SJSA1 (cell line): Measurements from ENCODE around the gene DLG2. TPM values are rescaled to one million over a fixed set of nuclear protein-coding genes. Genes with fewer than 3 reads are reported as not detected.

ENCODE experiments used
- DNase-seq, 2 experiments: peaks; one replicate each; pipeline ENCODE4 v3.0.0-alpha.2; 2015 to 2020; ENCODE audit warnings: low spot score in 2 of 2, low read depth in 1 of 2
- H3K27ac ChIP-seq: fragments of 250-450 bp; sonication (Bioruptor Pico); 2 replicates; pipeline ENCODE4 v1.5.1; 2020; ENCODE audit warnings: mild to moderate bottlenecking, moderate library complexity
- H3K27me3 ChIP-seq: fragments of 250-450 bp; sonication (Bioruptor Pico); replicated peaks from 2 replicates; pipeline ENCODE4 v1.5.1; 2020; ENCODE audit warnings: mild to moderate bottlenecking, moderate library complexity
- H3K36me3 ChIP-seq: fragments of 250-450 bp; sonication (Bioruptor Pico); 2 replicates; pipeline ENCODE4 v1.5.1; 2020; ENCODE audit warnings: mild to moderate bottlenecking
- H3K4me1 ChIP-seq: fragments of 250-450 bp; sonication (Bioruptor Pico); replicated peaks from 2 replicates; pipeline ENCODE4 v1.6.1; 2021; ENCODE audit warnings: mild to moderate bottlenecking
- H3K4me3 ChIP-seq: fragments of 250-450 bp; sonication (Bioruptor Pico); 2 replicates; pipeline ENCODE4 v1.5.1; 2020; ENCODE audit warnings: mild to moderate bottlenecking
- H3K9me3 ChIP-seq: fragments of 250-450 bp; sonication (Bioruptor Pico); replicated peaks from 2 replicates; pipeline ENCODE4 v1.5.1; 2020; ENCODE audit warnings: mild to moderate bottlenecking
- total RNA-seq: library from RNA; depleted of rRNA; stranded (reverse); fragments of >200 nt; shearing (Covaris generic); gene quantifications from 2 replicates; pipeline ENCODE4 v1.2.3, GENCODE V29; 2014

Gene DLG2
- total RNA-seq, 1 experiment from 2014 or later, result 0.13 TPM

GRCh38 chr11:83927422-83927821 lies 1699.7 kb downstream of the DLG2 start:
- Histone ChIP-seq H3K36me3 (no peaks in the 10 kb centered on the region), H3K9me3 (no peaks in the 10 kb centered on the region), H3K27ac (no peak overlapping the region), H3K27me3 (no peaks in the 10 kb centered on the region), H3K4me1 (no peaks in the 10 kb centered on the region), H3K4me3 (no peak overlapping the region)
- DNase-seq, result no peak

GRCh38 chr11:83924795-83925542 lies 1702.2 kb downstream of the DLG2 start:
- no peak overlapping the region for H3K4me3 ChIP-seq
- no peaks in the 10 kb centered on the region for H3K27me3 ChIP-seq
- no peak overlapping the region for H3K27ac ChIP-seq
- H3K9me3 ChIP-seq, result no peaks in the 10 kb centered on the region
- H3K4me1 ChIP-seq, result no peaks in the 10 kb centered on the region
- DNase-seq, result no peak
- H3K36me3 ChIP-seq, result no peaks in the 10 kb centered on the region

GRCh38 chr11:83923961-83924360 lies 1703.2 kb downstream of the DLG2 start:
- Histone ChIP-seq H3K9me3 (no peaks in the 10 kb centered on the region), H3K27me3 (no peaks in the 10 kb centered on the region), H3K4me3 (no peak overlapping the region), H3K4me1 (no peaks in the 10 kb centered on the region), H3K27ac (no peak overlapping the region), H3K36me3 (no peaks in the 10 kb centered on the region)
- DNase-seq, result no peak

GRCh38 chr11:83922953-83923352 lies 1704.2 kb downstream of the DLG2 start:
- H3K27ac ChIP-seq, result no peak overlapping the region
- no peaks in the 10 kb centered on the region for H3K36me3 ChIP-seq
- H3K27me3 ChIP-seq, result no peaks in the 10 kb centered on the region
- no peaks in the 10 kb centered on the region for H3K4me1 ChIP-seq
- H3K9me3 ChIP-seq, result no peaks in the 10 kb centered on the region
- no peak overlapping the region for H3K4me3 ChIP-seq
- DNase-seq, result no peak

- H3K4me1 ChIP-seq, result no peaks in the 10 kb centered on the region
- DNase-seq, result no peak
- H3K4me3 ChIP-seq, result no peak overlapping the region
- H3K27ac ChIP-seq, result no peak overlapping the region
- H3K36me3 ChIP-seq, result no peaks in the 10 kb centered on the region
- no peaks in the 10 kb centered on the region for H3K9me3 ChIP-seq
- no peaks in the 10 kb centered on the region for H3K27me3 ChIP-seq
Measured at GRCh38 chr11:83922318-83922717, 1704.8 kb downstream of the DLG2 start.

- Histone ChIP-seq H3K9me3 (no peaks in the 10 kb centered on the region), H3K4me3 (no peak overlapping the region), H3K36me3 (no peaks in the 10 kb centered on the region), H3K27ac (no peak overlapping the region), H3K27me3 (no peaks in the 10 kb centered on the region), H3K4me1 (no peaks in the 10 kb centered on the region)
- DNase-seq, result no peak
Measured at GRCh38 chr11:83921447-83922192, 1705.5 kb downstream of the DLG2 start.

- Histone ChIP-seq H3K4me1 (no peaks in the 10 kb centered on the region), H3K4me3 (no peak overlapping the region), H3K27me3 (no peaks in the 10 kb centered on the region), H3K27ac (no peak overlapping the region), H3K9me3 (no peaks in the 10 kb centered on the region), H3K36me3 (no peaks in the 10 kb centered on the region)
- DNase-seq, result no peak
Measured at GRCh38 chr11:83918476-83918875, 1708.7 kb downstream of the DLG2 start.

GRCh38 chr11:83914995-83915394 lies 1712.1 kb downstream of the DLG2 start:
- Histone ChIP-seq H3K4me3 (no peak overlapping the region), H3K27me3 (no peaks in the 10 kb centered on the region), H3K36me3 (no peaks in the 10 kb centered on the region), H3K4me1 (no peaks in the 10 kb centered on the region), H3K27ac (no peak overlapping the region), H3K9me3 (no peaks in the 10 kb centered on the region)
- no peak for DNase-seq

- no peaks in the 10 kb centered on the region for H3K27me3 ChIP-seq
- no peak overlapping the region for H3K4me3 ChIP-seq
- no peaks in the 10 kb centered on the region for H3K9me3 ChIP-seq
- no peak for DNase-seq
- no peaks in the 10 kb centered on the region for H3K36me3 ChIP-seq
- no peak overlapping the region for H3K27ac ChIP-seq
- H3K4me1 ChIP-seq, result no peaks in the 10 kb centered on the region
Measured at GRCh38 chr11:83909579-83910534, 1717.3 kb downstream of the DLG2 start.

- H3K4me1 ChIP-seq, result no peaks in the 10 kb centered on the region
- no peak overlapping the region for H3K27ac ChIP-seq
- no peak for DNase-seq
- H3K9me3 ChIP-seq, result no peaks in the 10 kb centered on the region
- H3K36me3 ChIP-seq, result no peaks in the 10 kb centered on the region
- H3K4me3 ChIP-seq, result no peak overlapping the region
- H3K27me3 ChIP-seq, result no peaks in the 10 kb centered on the region
Measured at GRCh38 chr11:83908298-83908856, 1718.8 kb downstream of the DLG2 start.

- Histone ChIP-seq H3K4me1 (no peaks in the 10 kb centered on the region), H3K4me3 (no peak overlapping the region), H3K36me3 (no peaks in the 10 kb centered on the region), H3K27ac (no peak overlapping the region), H3K9me3 (no peaks in the 10 kb centered on the region), H3K27me3 (no peaks in the 10 kb centered on the region)
- DNase-seq, result no peak
Measured at GRCh38 chr11:83895516-83895915, 1731.6 kb downstream of the DLG2 start.

GRCh38 chr11:83881428-83881827 lies 1745.7 kb downstream of the DLG2 start:
- H3K36me3 ChIP-seq, result no peaks in the 10 kb centered on the region
- no peak overlapping the region for H3K4me3 ChIP-seq
- H3K27ac ChIP-seq, result no peak overlapping the region
- no peaks in the 10 kb centered on the region for H3K27me3 ChIP-seq
- H3K4me1 ChIP-seq, result no peaks in the 10 kb centered on the region
- H3K9me3 ChIP-seq, result no peaks in the 10 kb centered on the region
- DNase-seq, result no peak

GRCh38 chr11:83871054-83871453 lies 1756.1 kb downstream of the DLG2 start:
- H3K4me3 ChIP-seq, result no peak overlapping the region
- no peak for DNase-seq
- no peaks in the 10 kb centered on the region for H3K27me3 ChIP-seq
- no peaks in the 10 kb centered on the region for H3K4me1 ChIP-seq
- H3K27ac ChIP-seq, result no peak overlapping the region
- no peaks in the 10 kb centered on the region for H3K9me3 ChIP-seq
- no peaks in the 10 kb centered on the region for H3K36me3 ChIP-seq
